CD4-positive, alpha-beta T cell (primary cell): Measurements from ENCODE around the gene SEC14L2. TPM values are rescaled to one million over a fixed set of nuclear protein-coding genes. Genes with fewer than 3 reads are reported as not detected.

Source experiments
- ATAC-seq: fragments of 200-7000 bp; cut with Tn5 transposase; one replicate; pipeline ENCODE4 v1.10.0; 2022; ENCODE audit warnings: mild to moderate bottlenecking; ENCODE audit not compliant: poor library complexity
- CTCF ChIA-PET: fragments of 350-600 bp; sonication (Branson Sonifier 250); formaldehyde crosslinking; loops from one replicate; lab custom pipeline; 2021; ENCODE audit warnings: antibody characterized with exemption, inconsistent platforms; lab: Charles Lee
- POLR2A ChIA-PET: fragments of 350-600 bp; sonication (Branson Sonifier 250); formaldehyde crosslinking; loops from one replicate; lab custom pipeline; 2021; ENCODE audit warnings: antibody characterized with exemption, inconsistent platforms; lab: Charles Lee
- DNase-seq, 14 experiments: peaks; one replicate each; pipeline ENCODE4 v3.0.0-alpha.2; 2013 to 2020; ENCODE audit warnings: mixed read lengths in 2 of 14
- H3K27ac ChIP-seq, 2 donors: one replicate each; pipeline versions ENCODE4 v1.5.1 to v1.7.0; 2013; ENCODE audit warnings: low read length in 2 of 2, low read depth in 1 of 2, mild to moderate bottlenecking in 1 of 2
- H3K27me3 ChIP-seq, 2 experiments: 1 replicate in 1 of 2; 2 replicates in 1 of 2; pipeline versions ENCODE4 v1.6.1 to v1.7.0; 2013; ENCODE audit warnings: low read length in 2 of 2, control low read depth in 1 of 2, mild to moderate bottlenecking in 1 of 2, moderate library complexity in 1 of 2; ENCODE audit not compliant: insufficient read depth in 2 of 2, control insufficient read depth in 1 of 2
- H3K36me3 ChIP-seq: one replicate; pipeline ENCODE4 v1.6.1; 2013; ENCODE audit warnings: low read length, control low read depth; ENCODE audit not compliant: insufficient read depth
- H3K4me1 ChIP-seq: one replicate; pipeline ENCODE4 v1.6.1; 2013; ENCODE audit warnings: low read length, control low read depth; ENCODE audit not compliant: insufficient read depth
- H3K4me3 ChIP-seq: one replicate; pipeline ENCODE4 v1.5.1; 2013; ENCODE audit warnings: mild to moderate bottlenecking, low read length, moderate library complexity
- H3K9me3 ChIP-seq, 2 experiments: 1 replicate in 1 of 2; 2 replicates in 1 of 2; pipeline versions ENCODE4 v1.6.1 to v1.7.0; 2013; ENCODE audit warnings: low read length in 2 of 2, mild to moderate bottlenecking in 2 of 2, control low read depth in 1 of 2, moderate library complexity in 1 of 2; ENCODE audit not compliant: control insufficient read depth in 1 of 2, insufficient read depth in 1 of 2
- H3K27ac Mint-ChIP-seq: one replicate; pipeline ENCODE4 v1.8.0; 2020; ENCODE audit warnings: mixed read lengths
- H3K27me3 Mint-ChIP-seq: one replicate; pipeline ENCODE4 v1.8.0; 2021; ENCODE audit warnings: mixed read lengths
- H3K36me3 Mint-ChIP-seq: one replicate; pipeline ENCODE4 v1.8.0; 2021; ENCODE audit warnings: low read depth, mixed read lengths
- H3K4me1 Mint-ChIP-seq: one replicate; pipeline ENCODE4 v1.8.0; 2021; ENCODE audit warnings: low read depth, mixed read lengths
- H3K4me3 Mint-ChIP-seq: one replicate; pipeline ENCODE4 v1.8.0; 2020; ENCODE audit warnings: mild to moderate bottlenecking, mixed read lengths
- H3K9me3 Mint-ChIP-seq: one replicate; pipeline ENCODE4 v1.8.0; 2020; ENCODE audit warnings: mixed read lengths
- CTCF ChIP-seq: fragments of 200-600 bp; IDR thresholded peaks from one replicate; pipeline ENCODE4 v1.8.0; 2022; ENCODE audit warnings: antibody characterized with exemption, mild to moderate bottlenecking
- intact Hi-C, 2 experiments: fragments of 100-400 bp; cut with DNase I in 1 of 2; cut with micrococcal nuclease in 1 of 2; formaldehyde crosslinking; loops; one replicate each; pipeline versions ENCODE4 v1.15.1 to v1.9.0; 2023 to 2025; cut with DNase I, micrococcal nuclease
- total RNA-seq, 174 experiments: library from RNA in 2 of 174; stranded (reverse) in 2 of 174; gene quantifications; one replicate each; pipeline ENCODE4 v1.2.3 and lab custom pipeline; 2021 to 2026

SEC14L2 gene
- total RNA-seq, 2 experiments from 2014 or later, result 74.6 to 79.8 TPM

- no peak overlapping the region for H3K4me3 ChIP-seq
- Mint-ChIP-seq H3K4me3 (no peak overlapping the region), H3K27ac (peak overlapping the region; percentile 27), H3K27me3 (no peaks in the 10 kb centered on the region), H3K4me1 (peaks cover 52% of the 10 kb centered on the region), H3K36me3 (peaks cover 88% of the 10 kb centered on the region), H3K9me3 (no peaks in the 10 kb centered on the region)
- POLR2A ChIA-PET, result no interaction called here
- CTCF ChIA-PET, result no interaction called here
- peaks cover 21% of the 10 kb centered on the region for H3K4me1 ChIP-seq
- H3K27me3 ChIP-seq, result no peaks in the 10 kb centered on the region
- no peak overlapping the region for H3K27ac ChIP-seq
- H3K9me3 ChIP-seq, result no peaks in the 10 kb centered on the region
- peaks cover 34% of the 10 kb centered on the region for H3K36me3 ChIP-seq
- no peak for TF ChIP-seq CTCF
- DNase-seq (no peak), ATAC-seq (no peak)
- intact Hi-C loops, result no loop called here
These were observed 20.0 kb downstream of the SEC14L2 start for GRCh38 chr22:30416837-30417236.

GRCh38 chr22:30420347-30421125 is 23.7 kb downstream of the SEC14L2 start:
- Histone ChIP-seq H3K9me3 (no peaks in the 10 kb centered on the region), H3K4me3 (no peak overlapping the region), H3K27ac (no peak overlapping the region), H3K4me1 (peaks cover 34% of the 10 kb centered on the region), H3K27me3 (no peaks in the 10 kb centered on the region), H3K36me3 (peaks cover 29% of the 10 kb centered on the region)
- no peaks in the 10 kb centered on the region for H3K27me3 Mint-ChIP-seq
- intact Hi-C loops, result loop anchor here in 1 of 2 experiments (10.0 kb wide), 1 partner anchor 586 kb away; the partner anchor contains the start of gene ASCC2
- H3K4me1 Mint-ChIP-seq, result peaks cover 50% of the 10 kb centered on the region
- ChIA-PET POLR2A (no interaction called here), CTCF (no interaction called here)
- DNase-seq (no peak), ATAC-seq (no peak)
- no peaks in the 10 kb centered on the region for H3K9me3 Mint-ChIP-seq
- H3K27ac Mint-ChIP-seq, result peak overlapping the region; percentile 17
- peaks cover 84% of the 10 kb centered on the region for H3K36me3 Mint-ChIP-seq
- peak overlapping the region; percentile 54 for H3K4me3 Mint-ChIP-seq
- TF ChIP-seq CTCF, result no peak

GRCh38 chr22:30421695-30422480 is 25.1 kb downstream of the SEC14L2 start:
- no peak for DNase-seq
- peaks cover 74% of the 10 kb centered on the region for H3K36me3 Mint-ChIP-seq

More at GRCh38 chr22:30421695-30422480, 25.1 kb downstream of the SEC14L2 start:
- ATAC-seq, result no peak
- H3K27ac Mint-ChIP-seq, result peak overlapping the region; percentile 98
- Histone ChIP-seq H3K27ac (no peak overlapping the region), H3K27me3 (no peaks in the 10 kb centered on the region), H3K36me3 (peaks cover 16% of the 10 kb centered on the region), H3K9me3 (no peaks in the 10 kb centered on the region), H3K4me1 (peaks cover 47% of the 10 kb centered on the region), H3K4me3 (no peak overlapping the region)
- CTCF ChIA-PET, result interaction anchor here (4.5 to 6.1 kb wide), 2 partner anchors 28 to 134 kb away, joined by 22 to 63 read pairs; partner anchors contain the start of gene SEC14L2
- no peak for TF ChIP-seq CTCF
- POLR2A ChIA-PET, result interaction anchor here (0.7 to 6.0 kb wide), 6 partner anchors 9 to 31 kb away, joined by 3 to 112 read pairs (median 52); partner anchors contain the start of gene SEC14L2
- intact Hi-C loops, result loop anchor here in 1 of 2 experiments (10.0 kb wide), 1 partner anchor 587 kb away; the partner anchor contains the start of gene ASCC2
- peaks cover 50% of the 10 kb centered on the region for H3K4me1 Mint-ChIP-seq
- H3K9me3 Mint-ChIP-seq, result no peaks in the 10 kb centered on the region
- peak overlapping the region; percentile 99 for H3K4me3 Mint-ChIP-seq
- no peaks in the 10 kb centered on the region for H3K27me3 Mint-ChIP-seq
